ENCODE data around the gene VOPP1.

DNA sequence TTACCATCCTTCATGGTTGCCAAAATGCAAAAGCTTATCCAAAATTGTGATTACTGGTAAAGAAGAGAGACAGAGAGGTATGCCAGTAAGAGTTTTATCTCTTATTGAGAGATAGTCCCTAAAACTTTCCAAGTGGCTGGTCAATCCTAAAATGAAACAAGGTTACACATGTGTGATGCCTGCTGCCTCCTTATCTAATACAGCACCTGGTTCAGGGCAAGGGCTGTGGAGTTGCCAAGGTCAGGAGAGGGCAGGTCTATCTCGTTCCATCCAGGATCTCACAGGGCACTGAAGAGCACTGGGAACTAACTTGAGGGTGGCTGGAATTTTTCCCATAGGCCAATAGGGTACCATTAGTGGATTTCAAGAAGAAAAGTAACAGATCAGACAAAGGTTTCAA is 18.3 kb downstream of the VOPP1 start:
- TF ChIP-seq, protein P1, sequence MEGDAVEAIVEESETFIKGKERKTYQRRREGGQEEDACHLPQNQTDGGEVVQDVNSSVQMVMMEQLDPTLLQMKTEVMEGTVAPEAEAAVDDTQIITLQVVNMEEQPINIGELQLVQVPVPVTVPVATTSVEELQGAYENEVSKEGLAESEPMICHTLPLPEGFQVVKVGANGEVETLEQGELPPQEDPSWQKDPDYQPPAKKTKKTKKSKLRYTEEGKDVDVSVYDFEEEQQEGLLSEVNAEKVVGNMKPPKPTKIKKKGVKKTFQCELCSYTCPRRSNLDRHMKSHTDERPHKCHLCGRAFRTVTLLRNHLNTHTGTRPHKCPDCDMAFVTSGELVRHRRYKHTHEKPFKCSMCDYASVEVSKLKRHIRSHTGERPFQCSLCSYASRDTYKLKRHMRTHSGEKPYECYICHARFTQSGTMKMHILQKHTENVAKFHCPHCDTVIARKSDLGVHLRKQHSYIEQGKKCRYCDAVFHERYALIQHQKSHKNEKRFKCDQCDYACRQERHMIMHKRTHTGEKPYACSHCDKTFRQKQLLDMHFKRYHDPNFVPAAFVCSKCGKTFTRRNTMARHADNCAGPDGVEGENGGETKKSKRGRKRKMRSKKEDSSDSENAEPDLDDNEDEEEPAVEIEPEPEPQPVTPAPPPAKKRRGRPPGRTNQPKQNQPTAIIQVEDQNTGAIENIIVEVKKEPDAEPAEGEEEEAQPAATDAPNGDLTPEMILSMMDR (IDR thresholded peaks at IDR 0.05): no peak
- TF ChIP-seq POLR2A (IDR thresholded peaks at IDR 0.05): no peak

Data from uterus (tissue), 2 donors.